CD4-positive, alpha-beta T cell treated with Interleukin-21 for 1 hour (primary cell): ENCODE measurements around the gene ZNF101.

Experiments
- DNase-seq: peaks from one replicate; pipeline ENCODE4 v3.0.0-alpha.2; 2020

Gene ZNF101

DNA sequence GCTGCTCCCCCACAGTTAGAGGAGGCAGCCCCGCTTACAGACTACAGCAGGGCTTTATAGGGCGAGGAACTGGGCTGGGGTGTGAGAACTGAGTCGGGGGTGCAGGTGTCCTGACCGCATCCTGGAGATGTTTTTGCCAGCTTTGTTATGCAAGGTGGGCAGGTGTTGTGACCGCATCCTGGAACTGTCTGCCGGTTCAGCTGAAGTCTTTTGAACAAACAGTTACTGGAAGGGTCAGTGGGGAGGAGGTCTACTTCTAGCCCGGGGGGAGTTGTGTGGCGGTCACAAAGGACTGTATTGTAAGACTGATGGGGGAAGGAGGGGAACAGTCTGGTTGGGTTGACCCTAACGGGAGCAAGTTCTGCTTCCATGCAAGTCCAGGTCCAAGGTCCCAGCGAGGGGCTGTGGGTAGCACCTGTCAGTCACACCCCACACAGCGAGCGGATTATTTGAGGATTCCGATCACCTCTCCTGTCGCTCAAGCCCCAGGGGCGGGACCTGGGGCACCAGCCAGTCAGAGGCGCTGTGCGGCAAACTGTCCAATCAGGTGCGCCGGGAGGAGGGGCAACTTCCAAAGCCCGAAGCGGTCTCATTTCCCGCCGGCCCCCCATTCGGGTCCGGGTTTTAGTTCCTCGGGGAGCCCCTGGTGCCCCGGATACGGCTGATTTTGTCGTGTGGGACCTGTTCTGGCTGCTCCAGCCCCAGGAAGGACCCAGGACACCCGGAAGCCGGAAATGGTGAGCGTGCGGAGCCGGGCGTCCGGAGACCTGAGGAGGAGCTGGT, at the start of gene ZNF101:
Gene ZNF101, plus strand, starts transcription at position 610 of the 783 bp plus-strand sequence. Its CDS starts 125 bp downstream, at position 735.
- DNase-seq: peak; percentile 96

DNA sequence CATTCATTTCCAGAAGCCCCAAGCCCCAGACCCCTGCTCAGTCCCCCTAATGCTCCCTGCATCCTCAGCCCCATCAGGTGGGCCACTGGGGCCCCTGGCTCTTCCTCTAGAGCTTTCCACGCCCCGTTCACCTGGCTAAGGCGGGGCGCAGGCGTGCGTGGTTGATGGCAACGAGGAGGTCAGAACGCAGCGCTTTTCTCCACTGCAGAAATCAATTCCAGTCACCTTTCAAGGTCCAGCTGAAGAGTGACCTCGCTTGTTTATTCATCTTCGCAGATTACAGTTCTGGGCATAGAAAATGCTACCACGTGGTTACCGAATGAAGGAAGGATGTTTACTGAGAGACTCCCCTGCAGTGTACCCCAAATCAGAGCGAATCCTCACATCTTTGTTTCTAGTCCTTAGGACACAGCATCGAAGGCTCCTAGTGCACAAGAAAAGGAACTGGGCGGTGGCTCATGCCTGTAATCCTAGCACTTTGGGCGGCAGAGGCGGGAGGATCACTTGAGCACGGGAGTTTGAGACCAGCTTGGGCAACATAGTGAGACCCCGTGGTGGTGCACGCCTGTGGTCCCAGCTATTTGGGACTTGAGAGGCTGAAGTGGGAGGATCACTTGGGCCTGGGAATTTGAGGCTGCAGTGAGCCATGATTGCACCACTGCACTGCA, 49.3 kb upstream of the ZNF101 start:
- DNase-seq: no peak

DNA sequence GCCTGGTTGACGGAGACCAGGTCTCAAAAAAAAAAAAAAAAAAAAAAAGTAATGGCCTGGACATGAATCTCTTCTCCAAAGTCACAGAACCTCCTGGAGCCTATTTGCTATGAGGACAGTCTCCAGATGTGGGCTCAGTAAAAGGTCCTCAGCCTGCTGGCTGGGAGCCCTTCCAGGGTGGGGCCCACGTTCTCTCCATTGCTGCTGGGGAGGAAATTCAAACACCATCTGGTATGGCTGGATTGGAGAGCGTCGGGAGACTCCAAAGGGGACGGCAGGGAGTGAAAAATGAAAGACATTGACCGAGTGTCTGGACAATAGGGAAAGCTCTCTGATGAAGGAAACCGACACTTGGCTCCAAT, 48.8 kb upstream of the ZNF101 start:
- no peak for DNase-seq

DNA sequence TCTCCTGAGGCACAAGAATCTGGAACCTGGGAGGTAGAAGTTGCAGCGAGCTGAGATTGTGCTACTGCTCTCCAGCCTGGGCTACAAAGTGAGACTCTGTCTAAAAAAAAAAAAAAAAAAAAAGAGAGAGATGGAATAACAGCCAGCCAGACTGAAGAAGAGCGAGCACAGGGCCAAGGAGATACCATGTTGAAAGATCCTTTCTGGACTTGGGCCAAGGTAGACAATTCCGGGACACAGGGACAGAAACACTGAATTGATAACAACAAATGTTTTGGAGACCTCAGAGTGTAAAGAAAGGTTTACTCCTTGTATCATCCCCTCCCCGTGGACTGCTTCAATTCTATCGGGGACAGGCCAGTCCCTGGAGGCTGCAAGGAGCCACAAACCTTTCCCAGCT, 45.3 kb upstream of the ZNF101 start:
- no peak for DNase-seq

DNA sequence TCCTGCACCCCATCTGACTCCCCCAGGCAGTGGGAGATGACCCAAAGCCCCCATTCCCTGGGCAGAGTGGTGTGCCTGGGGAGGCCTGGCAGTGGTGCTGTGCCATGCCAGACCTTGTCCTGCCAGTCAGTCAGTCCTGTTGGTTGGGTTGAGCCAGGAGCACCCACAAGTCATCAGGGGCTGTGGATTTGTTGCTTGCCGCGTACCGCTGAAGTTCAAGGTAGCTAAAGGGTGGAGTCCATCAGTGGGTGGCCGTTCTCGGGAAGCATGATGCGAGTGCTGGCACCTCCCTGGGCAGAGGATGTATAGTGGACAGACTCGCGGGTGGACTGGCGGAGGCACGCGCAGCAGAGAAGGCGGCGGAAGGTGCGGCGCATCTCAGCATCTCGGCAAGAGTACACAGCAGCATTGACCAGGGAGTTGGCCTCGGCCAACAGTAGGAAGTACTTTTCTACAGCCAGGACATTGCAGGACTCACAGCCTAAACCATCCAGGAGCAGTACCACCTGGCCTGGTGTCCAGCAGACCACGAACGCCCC, 44.5 kb upstream of the ZNF101 start:
- no peak for DNase-seq

DNA sequence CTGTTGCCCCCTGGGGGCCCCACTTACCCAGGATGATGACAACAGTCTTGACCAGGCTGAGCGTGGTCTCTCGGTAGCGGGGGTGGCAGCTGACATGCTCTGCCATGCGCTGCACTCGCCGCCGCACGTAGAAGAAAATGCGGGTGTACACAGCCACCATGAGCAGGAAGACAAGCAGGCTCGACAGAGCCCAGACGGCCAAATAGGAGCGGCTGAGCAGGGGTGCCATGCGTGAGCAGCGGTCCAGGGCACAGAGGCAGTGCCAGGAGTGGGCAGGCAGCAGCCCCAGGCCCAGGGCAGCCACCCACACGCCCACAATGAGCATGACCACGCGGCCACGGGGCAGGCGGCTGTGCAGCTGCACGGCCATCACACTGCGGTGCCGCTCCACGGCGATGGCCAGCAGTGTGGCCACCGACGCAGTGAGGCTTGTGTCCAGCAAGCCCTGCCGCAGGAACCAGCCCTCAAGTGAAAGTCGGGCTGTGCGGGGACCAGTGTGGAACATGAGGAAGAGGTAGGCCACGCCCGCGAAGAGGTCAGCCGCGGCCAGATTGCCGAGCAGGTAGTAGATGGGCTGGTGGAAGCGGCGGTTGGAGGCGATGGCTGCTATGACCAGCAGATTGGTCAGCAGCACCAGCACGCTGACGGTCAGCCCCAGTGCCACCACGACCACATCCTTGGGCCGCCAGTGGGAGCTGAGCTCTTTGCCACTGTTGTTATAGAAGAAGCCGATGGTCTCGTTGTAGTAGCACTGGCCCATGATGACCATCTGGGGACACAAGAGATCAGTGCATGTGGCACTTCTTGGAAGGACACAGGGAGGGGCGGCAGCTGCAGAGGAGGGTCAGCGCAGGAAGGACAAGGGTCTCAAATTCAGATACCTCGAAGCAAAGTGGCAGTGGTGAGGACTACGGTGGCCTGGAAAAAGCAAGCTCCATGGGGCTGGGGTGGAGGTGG, 41.8 kb upstream of the ZNF101 start:
- no peak for DNase-seq

DNA sequence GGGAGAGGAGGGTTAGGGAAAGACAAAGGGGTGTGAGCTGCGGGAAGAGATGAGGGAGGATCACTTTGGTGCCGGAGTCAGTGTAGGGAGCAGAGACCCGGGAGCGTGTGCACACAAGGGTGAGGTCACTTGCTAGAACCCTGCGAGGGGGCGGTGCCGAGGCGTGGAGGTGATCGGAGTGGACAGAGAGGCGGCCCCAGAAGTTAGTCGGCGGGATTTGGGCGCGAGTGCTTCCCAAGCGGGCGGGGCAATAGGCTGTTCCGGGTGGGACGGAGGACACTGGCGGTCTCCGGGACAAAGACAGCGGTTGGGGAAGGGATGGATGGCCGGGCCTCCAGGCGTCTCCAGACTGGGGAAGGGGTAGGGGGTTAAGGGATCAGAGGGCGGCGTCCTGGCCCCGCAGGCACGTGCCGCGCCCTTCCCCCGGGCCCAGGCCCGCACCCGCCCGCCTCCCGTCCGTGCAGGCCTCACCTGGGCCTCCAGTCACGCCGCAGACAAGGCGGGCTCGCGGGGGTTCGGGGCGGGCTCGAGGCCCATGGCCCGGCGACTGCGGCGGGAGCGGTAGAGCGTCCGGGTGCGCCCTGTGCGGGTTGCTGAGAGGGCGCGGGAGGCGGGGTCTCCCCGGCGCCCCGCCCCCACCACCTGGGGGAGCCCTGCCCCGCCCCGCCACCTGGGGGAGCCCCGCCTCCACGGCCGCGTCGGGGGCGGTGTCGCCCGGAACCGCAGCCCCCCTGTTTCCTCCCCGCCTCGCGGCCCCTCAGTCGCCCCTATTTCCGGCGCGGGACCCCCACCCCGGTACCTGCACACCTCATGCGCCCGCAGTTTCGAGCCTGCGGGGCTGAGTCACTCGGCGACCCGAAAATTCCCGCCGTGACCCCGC, 40.8 kb upstream of the ZNF101 start, which contains the start of gene LPAR2:
Gene LPAR2, minus strand, starts transcription at position 600 of the 880 bp plus-strand sequence. CDS start 945 bp downstream, outside the sequence.
- DNase-seq: peak; percentile 84

DNA sequence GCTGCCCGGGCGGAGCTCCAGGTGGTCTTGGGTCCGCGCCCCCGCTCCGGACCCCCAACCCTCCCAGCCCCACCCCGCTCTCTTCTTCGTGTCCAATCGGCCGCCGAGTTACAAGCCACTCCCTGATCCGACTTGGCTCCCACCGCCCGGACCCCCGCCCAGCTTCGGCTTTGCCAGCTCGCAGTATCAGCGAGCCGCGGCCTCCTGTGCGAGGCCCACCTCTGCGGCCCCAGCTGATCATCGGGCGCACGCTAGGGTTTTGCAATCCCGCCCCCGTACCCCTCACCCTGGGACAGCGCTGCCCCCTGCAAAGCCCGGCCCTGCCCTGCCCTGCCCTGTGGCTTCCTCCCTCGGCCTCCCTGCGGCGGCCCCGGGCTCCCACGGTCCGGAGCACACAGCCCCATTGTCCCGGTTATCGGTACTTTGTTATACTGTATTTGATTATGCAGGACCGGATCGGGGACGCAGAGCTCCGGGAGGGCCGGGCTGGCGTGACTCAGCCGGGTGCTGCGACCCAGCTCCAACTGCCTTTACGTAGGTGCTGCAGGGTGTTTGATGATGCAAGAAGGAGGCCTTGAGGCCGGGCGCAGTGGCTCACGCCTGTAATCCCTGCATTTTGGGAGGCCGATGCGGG, 40.0 kb upstream of the ZNF101 start:
- peak; percentile 27 for DNase-seq

DNA sequence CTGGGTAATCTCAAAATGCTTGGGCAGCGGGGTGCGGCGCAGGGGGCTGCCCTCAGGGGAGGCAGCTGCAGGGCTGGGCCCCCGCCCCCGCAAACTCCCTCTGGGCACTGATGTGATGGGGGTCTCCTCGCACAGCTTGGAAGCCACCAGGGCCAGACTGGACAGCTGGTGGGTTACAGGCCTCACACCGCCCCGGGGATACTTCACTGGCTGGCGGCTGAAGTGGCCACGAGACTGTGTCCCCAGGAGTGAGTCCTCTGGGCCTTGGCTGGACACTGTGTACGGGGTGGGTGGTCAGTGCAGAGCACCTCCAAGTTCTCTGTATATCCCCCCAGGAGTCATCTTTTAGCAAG, 38.6 kb upstream of the ZNF101 start:
- DNase-seq: no peak

DNA sequence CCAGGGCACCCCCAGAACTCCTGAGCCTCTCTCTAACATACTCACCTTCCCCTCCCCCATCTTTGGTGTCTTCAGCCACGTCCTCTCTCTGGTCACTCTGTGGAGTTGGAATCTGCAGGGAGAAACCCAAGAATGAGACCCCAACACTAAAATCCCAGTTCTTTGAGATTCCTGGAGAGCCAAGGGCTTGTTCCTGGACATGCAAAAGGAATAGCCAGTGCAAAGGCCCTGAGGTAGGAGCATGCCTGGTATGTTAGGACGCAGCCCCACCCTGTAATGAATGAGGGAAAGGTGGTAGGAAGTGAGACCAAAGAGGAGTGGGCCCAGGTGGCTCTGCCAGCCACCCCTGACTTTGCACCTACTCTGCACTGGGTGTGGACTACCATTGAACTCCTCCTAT, 38.2 kb upstream of the ZNF101 start:
- no peak for DNase-seq

DNA sequence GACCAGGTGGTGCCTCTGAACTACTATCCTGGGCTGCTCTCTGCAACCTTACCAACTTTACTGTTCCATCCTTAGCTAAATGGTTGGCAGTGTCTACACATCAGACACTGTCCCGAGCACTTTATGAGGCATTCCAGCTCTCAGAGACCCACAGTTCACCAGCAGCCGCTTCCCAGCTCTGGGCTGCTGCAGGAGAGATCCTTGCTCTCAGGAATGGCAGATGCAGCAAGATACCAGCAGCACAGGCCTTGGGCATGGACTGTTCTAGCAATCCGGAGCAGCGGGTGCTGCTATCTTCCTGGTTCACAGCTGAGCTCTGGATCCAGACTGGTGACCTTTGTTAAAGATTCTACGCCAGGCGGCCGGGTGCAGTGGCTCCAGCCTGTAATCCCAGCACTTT, 37.3 kb upstream of the ZNF101 start:
- no peak for DNase-seq

DNA sequence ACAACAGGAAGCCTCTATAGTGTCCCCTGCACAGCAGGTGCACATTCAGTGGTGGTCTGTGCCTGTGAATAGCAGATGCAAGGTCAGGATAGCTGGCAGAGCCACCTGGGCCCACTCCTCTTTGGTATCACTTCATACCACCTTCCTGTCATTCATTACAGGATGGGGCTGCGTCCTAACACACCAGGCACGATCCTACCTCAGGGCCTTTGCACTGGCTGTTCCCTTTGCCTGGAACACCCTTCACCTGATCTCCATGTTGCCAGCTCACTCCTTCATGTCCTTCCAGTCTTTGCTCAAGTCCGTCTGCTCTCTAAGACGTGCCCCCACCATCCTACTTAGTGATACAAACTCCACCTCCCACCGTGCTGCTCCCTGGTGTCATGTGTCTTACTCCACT, 36.0 kb upstream of the ZNF101 start:
- no peak for DNase-seq

DNA sequence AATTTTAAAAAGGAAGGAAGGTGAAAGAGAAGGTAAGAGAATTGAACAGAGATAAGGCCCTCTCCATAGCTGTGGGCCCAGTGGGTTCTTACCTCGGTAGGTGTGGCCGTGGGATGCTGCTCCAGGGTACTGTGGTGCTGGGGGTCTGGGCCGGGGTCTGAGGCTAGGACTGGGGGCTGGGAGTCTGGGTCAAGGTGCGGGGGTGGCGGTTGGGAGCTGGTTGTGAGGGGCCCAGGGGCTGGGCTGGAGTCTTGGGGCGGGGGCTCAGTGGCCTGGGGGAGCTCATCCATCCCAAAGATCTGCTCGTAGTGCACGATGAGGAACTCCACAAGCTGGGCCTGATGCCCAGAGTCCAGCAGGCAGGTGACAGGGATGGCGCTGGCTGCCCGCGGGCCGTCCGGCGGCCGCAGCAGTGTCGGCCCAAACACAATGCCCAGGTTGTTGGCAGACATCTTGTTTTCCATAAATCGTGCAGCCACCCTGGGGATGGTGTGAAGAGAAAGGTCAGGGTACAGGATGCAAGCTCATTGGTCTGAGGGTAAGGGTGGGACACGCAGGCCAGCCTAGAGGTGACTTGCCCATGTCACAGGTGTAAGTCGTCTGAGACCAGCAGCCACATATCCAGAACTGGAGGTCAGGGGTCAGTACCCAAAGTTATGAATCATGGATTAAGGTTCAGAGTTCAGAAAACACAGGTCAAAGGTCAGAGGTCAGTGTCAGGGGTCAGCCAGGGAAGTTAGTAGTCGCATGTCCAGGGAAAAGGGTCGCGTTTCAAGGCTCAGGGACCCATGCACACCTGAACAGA, 34.7 kb upstream of the ZNF101 start:
- no peak for DNase-seq

DNA sequence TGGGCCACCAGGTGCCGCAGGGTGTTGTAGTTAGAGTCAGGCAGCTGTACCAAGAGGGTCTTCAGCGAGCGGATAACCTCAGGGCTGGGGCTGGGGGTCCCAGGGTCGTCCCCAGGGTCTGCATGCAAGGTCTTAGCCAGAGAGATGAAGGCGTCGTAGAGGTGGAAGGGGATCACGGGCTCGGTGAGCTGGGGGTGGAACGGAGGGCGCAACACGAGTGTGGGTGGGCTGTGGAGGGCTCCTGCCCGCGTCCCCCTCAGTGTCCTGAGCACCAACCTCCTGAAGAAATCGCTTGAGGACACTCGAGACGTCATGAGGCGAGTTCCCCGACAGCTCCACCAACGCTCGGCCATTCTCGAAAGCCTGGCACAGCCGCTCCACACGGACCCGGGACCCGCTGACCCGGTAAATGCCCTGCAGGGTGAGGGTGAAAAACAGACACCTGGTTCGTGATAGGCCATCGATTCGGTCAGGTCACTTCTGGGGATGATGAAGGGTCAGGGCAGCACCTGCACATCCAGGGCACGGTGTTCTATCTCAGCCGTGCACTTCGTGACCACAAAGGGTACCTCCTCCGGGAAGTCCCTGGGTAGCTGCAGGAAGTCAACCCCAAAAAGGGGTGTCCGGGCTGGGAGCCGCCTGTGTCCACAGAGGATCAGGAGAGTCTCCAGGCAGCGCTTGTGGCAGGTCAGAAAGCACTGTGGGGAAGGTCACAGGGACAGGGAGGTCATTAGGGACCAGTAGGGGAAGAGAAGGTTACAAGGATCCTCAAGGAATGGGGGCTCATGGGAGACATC, 33.9 kb upstream of the ZNF101 start:
- no peak for DNase-seq

DNA sequence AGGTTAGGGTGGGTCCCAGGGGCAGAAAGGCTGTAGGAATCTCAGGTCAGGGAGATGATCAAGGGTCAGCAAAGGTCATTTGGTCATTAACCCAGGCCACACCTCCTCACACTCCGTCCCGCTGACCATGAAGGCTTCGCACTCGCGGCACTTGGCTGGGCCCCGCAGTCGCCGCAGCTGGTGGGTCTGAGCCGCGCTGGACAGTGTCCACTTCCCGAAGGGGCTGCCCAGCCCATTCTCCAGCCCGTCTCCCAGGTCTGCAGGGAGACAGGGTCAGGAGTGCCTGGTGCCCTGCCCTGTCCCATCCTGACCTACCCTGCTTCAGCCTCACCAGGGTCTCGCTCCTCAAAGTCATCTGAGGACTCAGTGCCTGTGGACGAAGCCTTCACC, 33.3 kb upstream of the ZNF101 start:
- no peak for DNase-seq

DNA sequence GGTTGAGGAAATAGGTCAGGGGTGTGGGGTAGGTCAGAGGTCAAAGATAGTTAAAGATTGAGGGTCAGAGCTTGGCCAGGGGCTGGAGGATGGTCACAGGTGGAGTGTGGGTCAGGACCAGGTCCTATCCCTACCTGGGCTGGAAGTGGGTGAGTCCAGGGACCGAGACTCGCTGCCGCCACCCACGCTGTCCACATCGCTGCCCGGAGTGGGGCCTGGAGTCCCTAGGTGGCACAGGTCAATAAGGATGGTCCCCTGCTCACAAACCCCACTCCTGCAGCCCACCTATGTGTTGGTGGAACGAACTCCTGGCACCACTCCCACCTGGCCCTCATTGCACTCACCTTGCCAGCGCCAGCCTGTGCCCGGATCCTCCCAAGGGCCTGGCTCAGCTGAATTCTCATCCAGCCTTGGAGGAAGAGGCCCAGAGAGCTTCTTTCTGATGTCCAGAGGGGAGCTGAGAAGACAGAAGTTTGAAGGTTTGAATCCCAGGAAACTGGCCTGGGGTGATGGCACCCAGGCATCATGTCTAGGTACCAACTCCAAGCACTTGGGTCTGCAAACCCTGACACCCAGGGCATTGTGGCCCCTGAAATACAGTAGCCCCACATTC, 32.0 kb upstream of the ZNF101 start:
- DNase-seq: no peak

DNA sequence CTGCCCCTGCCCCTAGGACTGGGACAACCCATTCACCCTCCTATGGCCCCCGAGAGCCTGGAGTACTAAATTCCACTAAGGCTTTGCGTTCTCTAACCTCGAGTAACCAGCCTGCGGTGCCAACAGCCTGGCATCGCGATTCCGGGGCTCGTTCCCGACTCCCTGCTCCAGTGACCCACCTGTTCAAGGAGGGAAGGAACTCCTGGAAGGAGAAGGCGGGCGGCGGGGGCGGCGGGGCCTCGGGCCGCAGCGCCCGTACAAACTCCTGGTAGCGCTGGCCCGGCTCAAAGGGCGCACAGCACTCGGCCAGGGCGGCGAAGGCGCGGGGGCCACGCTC, 31.5 kb upstream of the ZNF101 start:
- no peak for DNase-seq

DNA sequence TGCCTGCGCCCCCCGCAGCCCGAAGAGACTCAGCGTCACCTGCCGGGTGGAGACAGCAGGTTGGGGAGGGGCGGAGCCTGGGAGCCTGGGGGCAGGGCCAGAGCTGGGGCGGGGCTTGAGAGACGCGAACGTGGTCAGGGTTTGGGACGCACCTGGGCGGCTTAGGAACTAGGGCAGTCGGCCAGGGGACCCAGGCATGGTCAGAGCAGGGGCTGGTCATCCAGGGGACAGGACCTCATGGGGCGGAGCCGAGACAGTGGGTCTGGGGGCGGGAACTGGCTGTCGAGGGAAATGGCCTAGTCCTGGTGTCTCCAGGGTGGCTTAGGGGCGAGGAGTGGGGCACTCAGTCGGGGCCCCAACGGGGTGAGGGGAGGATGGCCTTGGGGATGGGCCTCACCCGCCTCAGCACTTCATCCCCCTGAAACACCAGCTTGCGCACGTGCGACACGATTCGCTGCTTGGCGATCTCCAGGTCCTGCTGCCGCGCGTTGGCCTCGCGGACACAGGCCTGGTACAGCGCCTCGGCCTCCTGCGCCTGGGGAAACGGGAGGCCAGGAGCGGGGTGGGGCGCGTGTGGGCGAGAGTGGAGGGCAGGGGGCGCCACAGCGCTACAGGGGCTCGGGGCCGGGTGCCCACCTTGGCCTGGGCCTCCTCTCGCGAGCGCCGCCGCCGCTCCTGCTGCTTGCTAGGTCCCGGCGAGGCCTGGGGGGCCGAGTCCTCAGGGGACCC, 31.0 kb upstream of the ZNF101 start:
- no peak for DNase-seq
